SKM-1 (cell line): ENCODE data around the gene URAD.
A peak's percentile ranks its signal among the peaks of the same experiment; 100 is the strongest.

Experiments used
- DNase-seq: peaks from one replicate; lab custom pipeline; 2025; ENCODE audit not compliant: unreplicated experiment; lab: John Stamatoyannopoulos, UW

URAD gene

DNA sequence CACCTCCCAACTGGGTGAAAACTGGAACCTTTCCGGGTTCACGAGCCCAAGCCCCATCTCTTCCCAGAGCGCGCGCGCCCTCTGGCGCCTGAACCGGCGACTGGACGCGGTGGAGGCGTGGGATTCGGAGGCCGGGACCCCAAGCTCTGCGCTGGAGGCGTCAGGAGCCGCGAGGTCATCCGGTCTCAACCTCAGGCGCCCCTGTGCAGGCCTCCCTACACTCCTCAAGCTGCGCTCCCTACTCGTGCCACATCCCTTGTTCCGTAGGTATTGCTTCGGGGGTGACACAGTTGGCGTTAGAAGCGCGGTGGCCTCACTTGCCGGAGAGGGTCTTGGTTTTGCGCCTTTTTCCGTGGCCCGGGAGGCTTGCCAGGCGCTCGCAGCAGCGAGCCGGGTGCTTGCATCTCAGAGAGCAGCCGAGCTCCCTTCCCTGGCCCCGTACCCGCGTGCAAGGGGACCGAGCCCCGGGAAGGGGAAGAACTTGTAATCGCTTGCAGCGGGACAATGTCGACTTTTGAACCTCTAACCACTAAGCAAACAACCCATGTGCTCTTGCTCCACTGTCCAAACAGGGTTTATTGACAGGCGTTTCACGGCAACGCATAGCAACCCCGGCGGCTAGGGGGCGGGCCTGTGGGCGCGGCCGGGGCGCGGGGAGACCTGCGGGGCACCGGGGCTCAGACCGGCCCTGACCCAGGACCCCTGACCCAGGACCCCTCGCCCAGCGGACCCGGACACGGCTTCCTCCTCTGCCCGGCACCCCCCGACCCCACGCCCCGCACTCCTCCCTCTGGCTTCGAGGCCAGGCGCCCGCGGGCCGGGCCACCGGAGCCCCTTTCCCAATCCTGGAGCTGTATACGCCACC lies 27.9 kb downstream of the URAD start:
- DNase-seq: peak; percentile 19

GRCh38 chr13:27959976-27960361 lies 28.5 kb downstream of the URAD start:
- DNase-seq: no peak

GRCh38 chr13:27956576-27957300 lies 31.8 kb downstream of the URAD start:
- no peak for DNase-seq

DNA sequence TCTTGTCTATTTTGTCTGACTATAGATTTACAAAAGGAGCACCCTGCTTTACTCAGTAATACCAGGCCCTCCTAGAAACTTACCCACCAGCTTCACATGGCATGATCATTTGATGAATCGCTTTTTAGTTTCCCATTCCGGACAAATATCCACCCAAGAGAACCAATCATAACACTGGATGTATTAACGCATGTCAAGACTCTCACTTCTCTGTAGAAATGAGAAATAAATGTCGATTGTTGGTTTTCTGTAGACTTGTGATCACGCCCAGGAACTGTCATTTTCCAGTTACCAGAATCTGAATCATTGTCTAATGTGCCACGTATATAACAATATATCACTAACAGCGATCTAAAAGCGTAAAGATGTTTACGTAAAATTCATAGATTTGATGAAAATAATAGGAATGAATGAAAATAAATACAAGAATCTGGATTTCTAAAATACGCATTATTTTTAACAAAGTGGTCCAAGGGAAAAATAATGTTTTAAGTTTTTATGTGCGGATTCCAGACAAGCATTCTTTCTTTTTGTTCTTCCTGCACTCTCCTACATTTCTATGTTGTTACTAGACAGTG lies 33.4 kb downstream of the URAD start:
- no peak for DNase-seq

DNA sequence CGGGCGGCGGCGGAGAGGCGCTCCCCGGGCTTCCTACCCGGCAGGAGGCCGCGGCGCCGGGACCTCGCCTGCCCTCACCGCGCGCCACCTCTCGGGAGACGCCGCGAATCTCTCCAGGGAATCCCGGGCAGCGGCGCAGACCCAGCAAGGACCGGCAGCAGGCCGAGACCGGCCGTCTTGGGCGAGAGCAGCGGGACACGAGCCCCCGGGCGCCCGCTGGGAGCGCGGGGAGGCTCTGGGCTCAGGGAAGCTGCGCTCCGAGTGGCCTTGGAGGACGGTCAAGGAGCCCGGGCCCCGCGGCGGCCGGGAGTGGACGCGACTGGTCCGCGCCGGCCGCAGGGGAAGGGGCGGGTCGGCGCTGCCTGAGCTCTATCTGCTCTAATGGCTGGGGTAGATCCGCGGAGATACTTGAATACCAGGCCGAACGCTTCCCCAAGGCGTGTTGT lies 34.1 kb downstream of the URAD start:
- DNase-seq: no peak

DNA sequence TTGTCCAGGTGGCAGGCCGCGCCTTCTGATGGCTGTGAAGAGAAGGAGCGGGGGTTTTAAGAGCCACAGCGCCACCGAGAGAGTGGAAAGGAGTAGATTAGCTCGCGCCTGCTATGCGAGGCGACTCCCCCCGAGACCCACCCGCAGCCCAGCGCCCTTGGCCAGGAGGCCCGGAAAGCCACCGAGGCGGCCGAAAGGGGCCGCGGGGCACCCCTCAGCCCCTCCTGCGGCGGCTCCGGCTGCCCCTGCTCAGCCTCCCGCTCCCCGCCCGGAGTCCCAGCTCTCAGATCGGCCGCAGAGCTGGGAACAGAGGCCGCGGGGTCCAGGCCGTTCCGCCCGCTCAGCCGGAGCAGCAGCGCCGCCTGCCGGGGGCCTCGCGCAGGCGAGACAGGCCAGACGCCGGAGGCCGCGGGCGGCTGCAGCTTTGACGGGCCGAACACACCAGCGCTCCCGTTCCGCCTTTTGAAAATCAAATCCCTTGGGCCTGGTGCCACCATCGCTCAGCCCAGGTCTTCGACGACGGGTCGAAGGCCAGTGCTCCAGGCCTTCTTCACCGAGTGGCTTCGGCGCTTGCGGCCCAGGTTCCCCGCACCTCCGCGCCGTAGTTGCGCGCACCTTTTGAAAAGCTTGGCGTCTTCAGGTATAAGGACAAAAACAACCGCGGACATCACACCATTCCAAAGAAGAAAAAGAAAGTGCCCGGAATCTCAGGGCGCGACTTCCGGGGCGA lies 34.7 kb downstream of the URAD start:
- peak; percentile 74 for DNase-seq

DNA sequence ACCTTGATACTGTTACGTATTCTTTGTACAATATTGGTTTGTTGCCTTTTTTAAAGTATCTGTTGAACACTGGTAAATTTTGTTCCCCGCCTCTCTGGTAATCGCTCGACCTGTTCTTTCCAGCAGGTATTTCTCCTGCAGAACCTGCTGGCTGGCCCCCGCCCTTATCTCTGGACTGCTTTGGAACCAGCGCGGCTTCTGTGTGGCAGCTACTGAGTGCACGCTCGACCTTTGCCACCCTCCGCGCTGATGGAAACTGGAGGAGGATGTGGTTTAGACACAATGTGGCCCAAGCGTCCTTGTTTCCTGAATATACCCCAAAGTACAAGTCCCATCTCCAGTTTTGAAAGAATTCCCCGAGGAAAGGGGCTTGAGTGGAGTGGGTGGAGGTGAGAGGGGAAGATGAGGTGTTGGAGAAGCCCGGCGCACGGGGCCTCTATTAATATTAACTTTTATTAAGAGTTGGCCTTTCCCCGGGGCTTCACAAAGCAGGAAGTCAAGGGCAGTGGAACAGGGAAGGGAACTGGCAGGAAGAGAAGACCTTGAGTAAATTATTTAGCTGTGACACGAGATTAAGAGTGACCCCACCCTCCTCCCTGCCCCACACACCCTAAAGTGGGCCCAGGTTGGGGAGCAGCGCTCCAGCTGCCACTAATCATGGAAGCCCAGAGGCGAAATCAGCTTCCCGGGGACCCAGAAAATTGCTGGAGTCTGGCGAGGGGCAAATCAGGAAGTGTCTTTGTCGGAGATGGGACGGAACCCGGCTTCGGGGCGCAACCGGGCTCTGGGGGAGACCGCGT lies 35.4 kb downstream of the URAD start:
- DNase-seq: no peak

GRCh38 chr13:27942972-27943371 lies 45.5 kb downstream of the URAD start:
- DNase-seq: no peak

DNA sequence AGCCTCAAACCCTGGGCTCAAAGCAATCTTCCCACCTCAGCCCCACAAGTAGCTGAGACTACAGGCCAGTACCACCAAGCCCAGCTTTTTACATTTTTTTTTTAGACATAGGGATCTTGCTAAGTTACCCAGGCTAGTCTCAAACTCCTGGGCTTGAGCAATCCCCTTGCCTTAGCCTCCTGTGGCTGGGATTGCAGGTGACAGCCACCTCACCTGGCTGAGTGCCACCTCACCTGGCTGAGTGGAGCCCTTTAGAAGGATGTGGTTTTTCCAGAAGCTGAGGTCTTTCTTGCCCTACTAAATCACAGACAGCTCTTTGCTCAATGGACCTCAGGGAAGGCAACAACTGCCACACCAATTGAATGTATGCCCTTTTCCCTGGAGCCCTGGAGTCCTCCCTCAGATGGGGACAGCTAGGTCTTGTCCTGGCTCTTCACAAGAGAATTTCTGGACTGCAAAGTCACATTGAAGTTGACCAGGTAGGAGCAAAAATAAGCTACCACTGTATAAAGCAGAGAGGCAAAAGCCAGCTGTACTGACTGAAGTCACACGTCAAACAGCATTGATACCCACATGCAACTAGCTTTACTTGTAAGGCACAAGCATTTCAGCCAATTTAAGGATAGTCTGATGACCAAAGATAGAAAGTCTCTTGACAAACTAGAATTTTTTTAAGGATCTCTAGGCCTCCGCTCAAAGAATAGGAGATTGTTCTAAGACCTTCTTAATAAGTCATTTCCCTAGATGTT lies 54.7 kb downstream of the URAD start:
- DNase-seq: no peak

- DNase-seq: no peak
These were observed 55.4 kb downstream of the URAD start for GRCh38 chr13:27933118-27933517.

DNA sequence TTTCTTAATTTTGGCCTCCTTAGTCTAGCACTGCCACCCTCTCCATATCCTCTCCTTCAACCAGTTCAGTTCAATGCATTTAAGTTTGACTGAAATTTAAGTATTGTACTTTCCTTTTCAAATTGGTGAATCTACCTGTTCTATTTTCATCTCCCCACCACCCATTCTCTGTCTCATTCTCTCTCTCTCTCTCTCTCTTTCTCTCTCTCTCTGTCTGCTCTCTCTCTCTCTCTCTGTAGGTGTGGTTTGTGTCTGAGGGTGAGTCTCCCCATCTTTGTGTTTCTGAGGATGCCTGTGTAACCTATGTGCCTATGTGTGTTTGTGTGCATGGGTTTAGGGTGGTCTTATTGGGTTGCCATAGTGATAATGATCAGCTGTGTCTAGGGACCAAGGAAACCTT lies 58.6 kb downstream of the URAD start:
- DNase-seq: no peak

- no peak for DNase-seq
These were observed 59.4 kb downstream of the URAD start for GRCh38 chr13:27928805-27929753.

DNA sequence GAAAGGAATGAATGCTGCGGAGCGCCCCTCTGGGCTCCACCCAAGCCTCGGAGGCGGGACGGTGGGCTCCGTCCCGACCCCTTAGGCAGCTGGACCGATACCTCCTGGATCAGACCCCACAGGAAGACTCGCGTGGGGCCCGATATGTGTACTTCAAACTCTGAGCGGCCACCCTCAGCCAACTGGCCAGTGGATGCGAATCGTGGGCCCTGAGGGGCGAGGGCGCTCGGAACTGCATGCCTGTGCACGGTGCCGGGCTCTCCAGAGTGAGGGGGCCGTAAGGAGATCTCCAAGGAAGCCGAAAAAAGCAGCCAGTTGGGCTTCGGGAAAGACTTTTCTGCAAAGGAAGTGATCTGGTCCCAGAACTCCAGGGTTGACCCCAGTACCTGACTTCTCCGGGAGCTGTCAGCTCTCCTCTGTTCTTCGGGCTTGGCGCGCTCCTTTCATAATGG lies 60.1 kb downstream of the URAD start:
- DNase-seq: no peak
